ENCODE measurements around the gene ZNF684. TPM values are rescaled to one million over a fixed set of nuclear protein-coding genes. Genes with fewer than 3 reads are reported as not detected.
"Not testable (repeated sequence)": the region's sequence is repeated elsewhere in the genome, so short reads cannot be mapped to it uniquely, and the experiment has no call there.

ZNF684 gene
- 5.5 and 5.8 TPM in 2 replicates for total RNA-seq (2014; rRNA removed; shearing (Covaris generic))
- 2.6 and 3.3 TPM in 2 replicates for polyA plus RNA-seq (2015; cell fraction: cytosol; rRNA removed)
- polyA plus RNA-seq (2015; cell fraction: nucleus; rRNA removed): 5.5 and 7.8 TPM in 2 replicates

DNA sequence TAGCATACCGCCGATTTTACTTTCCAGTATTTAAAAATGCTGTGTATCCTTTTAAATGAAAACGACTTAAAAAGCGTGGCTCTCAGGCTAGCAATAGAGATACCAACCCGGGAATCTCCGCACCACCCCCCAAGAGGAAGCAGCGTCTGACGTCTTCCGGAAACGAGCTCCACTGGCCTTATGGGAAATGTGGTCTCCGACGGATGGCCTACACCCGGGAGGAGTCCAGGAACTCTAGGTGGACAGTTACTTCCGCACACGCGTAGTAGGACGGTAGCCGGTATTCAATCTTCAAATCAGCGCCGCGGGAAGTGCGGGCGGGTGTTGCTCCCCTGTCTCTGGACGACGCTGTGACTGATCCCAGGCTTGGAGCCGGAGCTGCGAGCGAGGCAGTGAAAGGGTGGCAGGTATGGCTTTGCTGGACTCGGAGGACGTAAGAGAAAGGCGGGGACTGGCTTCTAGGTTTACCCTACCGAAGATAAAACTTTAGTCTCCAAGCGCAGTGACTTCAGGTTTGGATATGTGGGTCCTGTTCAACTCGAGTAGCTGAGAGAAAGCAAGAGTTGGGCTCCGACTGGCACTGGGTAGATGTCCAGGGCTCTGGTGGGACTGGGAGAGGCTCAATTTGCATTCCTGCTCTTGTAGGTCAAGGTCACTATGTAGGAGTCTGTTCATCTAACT is at the start of gene ZNF684:
Gene ZNF684 (plus strand): TSS at position 257 of the 681 bp plus-strand sequence. CDS start 1,530 bp downstream, outside the sequence.
- peak; percentile 93 for DNase-seq (ENCODE audit: low read depth)

GRCh38 chr1:40495315-40495903 is 36.0 kb upstream of the ZNF684 start:
- no peak for DNase-seq (ENCODE audit: low read depth)

GRCh38 chr1:40502651-40503050 is 28.8 kb upstream of the ZNF684 start:
- not testable (repeated sequence) for DNase-seq (ENCODE audit: low read depth)

- DNase-seq (ENCODE audit: low read depth): no peak
Observed at GRCh38 chr1:40507973-40508372, 23.5 kb upstream of the ZNF684 start.

GRCh38 chr1:40508375-40509341 is 22.8 kb upstream of the ZNF684 start, which contains the start of gene EXO5:
Gene EXO5 (plus strand): TSS chr1:40508767. CDS start chr1:40514545, 5,778 bp downstream.
- DNase-seq (ENCODE audit: low read depth): peak; percentile 49

DNA sequence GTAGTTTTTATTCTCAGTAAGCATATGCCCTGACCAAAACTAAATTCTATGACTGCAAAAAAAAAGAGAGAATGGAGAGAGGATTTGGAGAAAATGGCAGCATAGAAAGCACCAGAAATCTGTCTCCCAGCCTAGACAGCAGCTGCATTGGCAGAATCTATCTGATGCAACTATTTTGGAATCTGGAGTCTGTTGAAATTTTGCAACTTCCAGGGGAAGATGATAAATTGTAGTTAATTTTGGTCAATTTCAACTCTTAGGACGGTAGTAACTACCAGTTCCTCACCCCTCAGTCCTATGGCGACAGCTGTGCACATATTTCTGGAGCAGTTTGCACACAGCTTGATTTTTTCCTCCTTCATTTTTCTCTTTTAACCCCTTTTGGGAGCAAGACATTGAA is 11.9 kb upstream of the ZNF684 start:
- no peak for DNase-seq (ENCODE audit: low read depth)

- no peak for DNase-seq (ENCODE audit: low read depth)
Observed at GRCh38 chr1:40530735-40531380, 579 bp upstream of the ZNF684 start.

GRCh38 chr1:40532062-40532389 is 589 bp downstream of the ZNF684 start:
- DNase-seq (ENCODE audit: low read depth): no peak

GRCh38 chr1:40532844-40533424 is 1.5 kb downstream of the ZNF684 start:
- peak; percentile 54 for DNase-seq (ENCODE audit: low read depth)

DNA sequence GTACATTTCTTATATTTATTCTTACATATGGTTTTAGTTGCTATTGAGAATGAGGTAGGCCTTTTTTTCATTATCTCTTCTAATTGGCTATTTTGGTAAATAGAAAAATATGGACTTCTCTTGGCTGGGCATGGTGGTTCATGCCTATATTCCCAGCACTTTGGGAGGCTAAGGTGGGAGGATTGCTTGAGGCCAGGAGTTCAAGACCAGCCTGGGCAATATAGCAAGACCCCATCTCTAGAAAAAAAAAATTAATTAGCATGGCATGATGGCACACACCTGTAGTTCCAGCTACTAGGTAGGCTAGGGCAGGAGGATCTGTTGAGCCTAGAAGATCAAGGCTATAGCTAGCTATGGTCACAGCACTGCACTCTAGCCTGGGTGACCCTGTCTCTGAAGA is 3.2 kb downstream of the ZNF684 start:
- no peak for DNase-seq (ENCODE audit: low read depth)

DNA sequence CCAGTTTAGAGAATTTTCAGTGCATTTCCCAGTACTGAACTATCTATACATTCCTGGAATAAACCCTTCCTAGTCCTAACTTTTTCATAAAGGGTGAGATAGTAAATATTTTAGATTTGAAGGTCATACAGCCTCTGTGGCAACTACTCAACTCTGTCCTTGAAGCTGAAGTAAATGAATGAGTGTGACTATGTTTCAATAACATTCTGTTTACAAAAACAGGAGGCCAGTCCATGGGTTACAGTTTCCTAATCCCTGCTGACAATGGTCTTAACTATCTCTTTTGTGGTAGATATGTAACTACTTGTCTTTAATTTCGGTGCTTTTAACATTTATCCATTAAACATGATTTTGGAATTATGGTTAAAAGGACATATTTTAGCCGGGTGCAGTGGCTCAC is 4.3 kb downstream of the ZNF684 start:
- DNase-seq (ENCODE audit: low read depth): no peak

GRCh38 chr1:40539338-40539737 is 7.9 kb downstream of the ZNF684 start:
- no peak for DNase-seq (ENCODE audit: low read depth)

- no peak for DNase-seq (ENCODE audit: low read depth)
Observed at GRCh38 chr1:40546957-40547356, 15.5 kb downstream of the ZNF684 start.

- DNase-seq (ENCODE audit: low read depth): no peak
Observed at GRCh38 chr1:40553017-40553416, 21.6 kb downstream of the ZNF684 start.

- not testable (repeated sequence) for DNase-seq (ENCODE audit: low read depth)
Observed at GRCh38 chr1:40554807-40555206, 23.4 kb downstream of the ZNF684 start.

GRCh38 chr1:40556121-40556520 is 24.7 kb downstream of the ZNF684 start:
- no peak for DNase-seq (ENCODE audit: low read depth)

DNA sequence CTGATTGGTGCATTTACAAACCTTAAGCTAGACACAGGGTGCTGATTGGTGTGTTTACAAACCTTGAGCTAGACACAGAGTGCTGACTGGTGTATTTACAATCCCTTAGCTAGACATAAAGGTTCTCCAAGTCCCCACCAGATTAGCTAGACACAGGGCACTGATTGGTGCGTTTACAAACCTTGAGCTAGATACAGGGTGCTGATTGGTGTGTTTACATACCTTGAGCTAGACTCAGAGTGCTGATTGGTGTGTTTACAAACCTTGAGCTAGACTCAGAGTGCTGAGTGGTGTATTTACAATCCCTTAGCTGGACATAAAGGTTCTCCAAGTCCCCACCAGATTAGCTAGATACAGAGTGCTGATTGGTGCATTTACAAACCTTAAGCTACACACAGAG is 26.8 kb downstream of the ZNF684 start:
- DNase-seq (ENCODE audit: low read depth): not testable (repeated sequence)

DNA sequence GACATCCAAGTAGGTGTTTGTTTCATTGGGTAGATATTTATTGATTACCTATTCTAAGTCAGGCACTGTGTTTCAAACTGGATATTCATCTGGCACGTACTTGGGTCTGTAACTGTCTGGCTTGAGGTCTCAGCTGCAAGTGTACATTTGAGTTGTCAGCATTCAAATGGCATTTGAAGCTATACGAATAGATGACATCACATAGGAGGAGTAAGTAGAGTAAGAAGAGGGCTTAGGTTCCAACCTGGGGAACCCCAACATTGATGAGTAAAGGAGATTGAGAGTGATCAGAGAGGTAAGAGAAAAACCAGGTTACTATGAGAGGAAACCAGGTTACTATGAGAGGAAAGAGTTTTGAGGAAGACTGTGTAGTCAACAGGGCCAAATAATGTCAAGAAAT is 30.7 kb downstream of the ZNF684 start:
- no peak for DNase-seq (ENCODE audit: low read depth)

- no peak for DNase-seq (ENCODE audit: low read depth)
Observed at GRCh38 chr1:40563266-40563665, 31.8 kb downstream of the ZNF684 start.

GRCh38 chr1:40564506-40564905 is 33.1 kb downstream of the ZNF684 start:
- DNase-seq (ENCODE audit: low read depth): no peak

DNA sequence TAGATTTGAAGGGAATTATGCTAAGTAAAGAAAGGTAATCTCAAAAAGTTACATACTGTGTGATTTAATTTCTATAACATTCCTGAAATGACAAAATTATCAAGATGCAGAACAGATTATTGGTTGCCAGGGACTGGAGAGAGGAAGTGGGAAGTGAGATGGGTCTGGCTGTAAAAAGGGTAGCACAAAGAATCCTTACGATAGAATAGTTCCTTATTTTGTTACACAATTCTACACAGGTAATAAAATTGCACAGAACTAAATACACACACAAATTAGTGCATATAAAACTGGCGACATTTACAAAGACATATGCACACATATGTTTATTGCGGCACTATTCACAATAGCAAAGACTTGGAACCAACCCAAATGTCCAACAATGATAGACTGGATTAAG is 33.5 kb downstream of the ZNF684 start:
- DNase-seq (ENCODE audit: low read depth): no peak
